Measurements from ENCODE around the gene INTS15. TPM values are rescaled to one million over a fixed set of nuclear protein-coding genes. Genes with fewer than 3 reads are reported as not detected.

INTS15 gene
- total RNA-seq, 2 donors from 2014 or later: 34.4 to 38.0 TPM

DNA sequence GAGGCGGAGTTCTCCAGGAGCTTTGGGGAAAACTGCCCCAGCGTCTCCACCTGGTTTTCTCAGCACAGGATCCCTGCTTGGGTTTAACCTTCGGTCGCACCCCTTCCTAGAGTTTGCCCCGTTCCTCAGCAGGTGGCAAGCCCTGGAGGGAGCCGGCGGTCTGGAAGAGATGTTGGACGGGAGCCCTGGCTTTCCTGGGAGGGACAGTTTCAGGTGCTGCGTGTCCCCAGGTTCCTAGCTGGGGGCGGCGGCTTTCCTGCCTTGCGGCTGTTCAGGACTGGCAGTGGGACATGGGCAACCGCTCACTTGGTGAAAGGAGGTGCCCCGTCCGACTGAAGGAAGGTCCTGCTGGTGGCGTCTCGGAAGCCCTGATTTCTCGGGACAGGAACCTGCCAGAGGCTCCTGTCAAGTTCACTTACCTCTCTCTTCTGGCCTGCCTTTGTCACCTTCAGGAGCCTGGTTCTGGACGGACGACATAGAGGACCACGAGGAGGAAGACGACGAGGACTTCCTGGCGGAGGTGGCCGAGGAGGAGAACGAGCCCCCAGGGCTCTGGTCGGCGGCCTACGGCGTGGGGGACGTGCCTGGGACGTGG is 62.1 kb downstream of the INTS15 start:
- Histone ChIP-seq H3K9ac (ENCODE audit: extremely low read depth, low read length, poor library complexity, severe bottlenecking) (no peak overlapping the region), H3K27ac (ENCODE audit: low read depth, low read length) (no peak overlapping the region), H3K9me3 (ENCODE audit: control insufficient read depth, low read length) (no peaks in the 10 kb centered on the region), H3K4me1 (ENCODE audit: control insufficient read depth, insufficient read depth, low read length) (no peaks in the 10 kb centered on the region), H3K27me3 (ENCODE audit: control insufficient read depth, insufficient read depth, low read length, poor library complexity, severe bottlenecking) (no peaks in the 10 kb centered on the region), H3K36me3 (ENCODE audit: control insufficient read depth, insufficient read depth, low read length) (peaks cover 15% of the 10 kb centered on the region), H3K4me3 (ENCODE audit: low read length) (no peak overlapping the region)
- peak; percentile 33 for DNase-seq
- peaks cover 33% of the 10 kb centered on the region for H3K36me3 Mint-ChIP-seq (ENCODE audit: low read depth)
- H3K4me1 Mint-ChIP-seq: no peaks in the 10 kb centered on the region
- no peak overlapping the region for H3K27ac Mint-ChIP-seq
- TF ChIP-seq, protein P1, sequence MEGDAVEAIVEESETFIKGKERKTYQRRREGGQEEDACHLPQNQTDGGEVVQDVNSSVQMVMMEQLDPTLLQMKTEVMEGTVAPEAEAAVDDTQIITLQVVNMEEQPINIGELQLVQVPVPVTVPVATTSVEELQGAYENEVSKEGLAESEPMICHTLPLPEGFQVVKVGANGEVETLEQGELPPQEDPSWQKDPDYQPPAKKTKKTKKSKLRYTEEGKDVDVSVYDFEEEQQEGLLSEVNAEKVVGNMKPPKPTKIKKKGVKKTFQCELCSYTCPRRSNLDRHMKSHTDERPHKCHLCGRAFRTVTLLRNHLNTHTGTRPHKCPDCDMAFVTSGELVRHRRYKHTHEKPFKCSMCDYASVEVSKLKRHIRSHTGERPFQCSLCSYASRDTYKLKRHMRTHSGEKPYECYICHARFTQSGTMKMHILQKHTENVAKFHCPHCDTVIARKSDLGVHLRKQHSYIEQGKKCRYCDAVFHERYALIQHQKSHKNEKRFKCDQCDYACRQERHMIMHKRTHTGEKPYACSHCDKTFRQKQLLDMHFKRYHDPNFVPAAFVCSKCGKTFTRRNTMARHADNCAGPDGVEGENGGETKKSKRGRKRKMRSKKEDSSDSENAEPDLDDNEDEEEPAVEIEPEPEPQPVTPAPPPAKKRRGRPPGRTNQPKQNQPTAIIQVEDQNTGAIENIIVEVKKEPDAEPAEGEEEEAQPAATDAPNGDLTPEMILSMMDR (conservative IDR thresholded peaks at IDR 0.05): no peak
- peaks cover 17% of the 10 kb centered on the region for H3K9me3 Mint-ChIP-seq
- 95 to 96% methylated on average over 30 to 32 of the region's 32 CpGs for WGBS, 2 experiments (ENCODE audit: insufficient coverage in 1 of 2, insufficient read length in 1 of 2)
- H3K27me3 Mint-ChIP-seq (ENCODE audit: insufficient read depth): no peaks in the 10 kb centered on the region
- no peak overlapping the region for H3K4me3 Mint-ChIP-seq

GRCh38 chr7:6652446-6653011 is 62.7 kb downstream of the INTS15 start:
- no peak overlapping the region for H3K27ac Mint-ChIP-seq
- Histone ChIP-seq H3K9me3 (ENCODE audit: control insufficient read depth, low read length) (no peaks in the 10 kb centered on the region), H3K9ac (ENCODE audit: extremely low read depth, low read length, poor library complexity, severe bottlenecking) (no peak overlapping the region), H3K4me3 (ENCODE audit: low read length) (no peak overlapping the region), H3K27me3 (ENCODE audit: control insufficient read depth, insufficient read depth, low read length, poor library complexity, severe bottlenecking) (no peaks in the 10 kb centered on the region), H3K36me3 (ENCODE audit: control insufficient read depth, insufficient read depth, low read length) (peaks cover 15% of the 10 kb centered on the region), H3K27ac (ENCODE audit: low read depth, low read length) (no peak overlapping the region), H3K4me1 (ENCODE audit: control insufficient read depth, insufficient read depth, low read length) (no peaks in the 10 kb centered on the region)
- H3K36me3 Mint-ChIP-seq (ENCODE audit: low read depth): peaks cover 33% of the 10 kb centered on the region
- H3K4me3 Mint-ChIP-seq: no peak overlapping the region
- H3K9me3 Mint-ChIP-seq: peaks cover 17% of the 10 kb centered on the region
- 96 to 97% methylated on average over 75 of the region's 75 CpGs for WGBS, 2 experiments (ENCODE audit: insufficient coverage in 1 of 2, insufficient read length in 1 of 2)
- H3K4me1 Mint-ChIP-seq: no peaks in the 10 kb centered on the region
- TF ChIP-seq, protein P1 (conservative IDR thresholded peaks at IDR 0.05): no peak
- no peaks in the 10 kb centered on the region for H3K27me3 Mint-ChIP-seq (ENCODE audit: insufficient read depth)
- DNase-seq: peak; percentile 25

DNA sequence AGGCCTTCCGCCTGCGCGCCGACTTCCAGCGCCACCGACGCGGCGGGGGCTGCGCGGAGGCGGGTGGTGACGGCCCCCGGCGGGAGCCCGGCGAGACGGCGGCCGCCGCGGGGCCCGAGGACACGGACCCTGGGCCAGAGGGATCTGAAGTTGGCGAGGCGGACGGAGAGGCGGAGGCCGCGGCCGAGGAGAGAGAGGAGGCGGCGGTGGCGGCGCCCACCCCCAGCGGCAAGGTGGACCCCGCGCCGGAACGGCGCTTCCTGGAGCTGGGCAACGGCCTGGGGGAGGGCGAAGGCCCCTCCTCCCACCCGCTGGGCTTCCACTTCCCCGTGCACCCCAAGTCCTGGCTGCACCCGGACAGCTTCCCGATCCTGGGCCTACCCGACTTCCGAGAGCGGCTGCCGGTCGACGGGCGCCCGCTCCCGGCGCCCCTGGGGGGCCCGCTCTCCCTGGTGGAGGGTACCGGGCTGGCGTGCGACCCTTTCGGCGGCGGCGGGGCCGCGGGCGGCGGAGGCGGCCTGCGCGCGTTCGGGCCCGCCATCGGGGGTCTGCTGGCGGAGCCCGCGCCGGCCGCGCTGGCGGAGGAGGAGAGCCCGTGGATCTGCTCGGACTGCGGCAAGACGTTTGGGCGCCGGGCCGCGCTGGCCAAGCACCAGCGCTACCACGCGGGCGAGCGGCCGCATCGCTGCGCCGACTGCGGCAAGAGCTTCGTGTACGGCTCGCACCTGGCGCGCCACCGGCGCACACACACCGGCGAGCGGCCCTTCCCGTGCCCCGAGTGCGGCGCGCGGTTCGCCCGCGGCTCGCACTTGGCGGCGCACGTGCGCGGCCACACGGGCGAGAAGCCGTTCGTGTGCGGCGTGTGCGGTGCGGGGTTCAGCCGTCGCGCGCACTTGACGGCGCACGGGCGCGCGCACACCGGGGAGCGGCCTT is 63.5 kb downstream of the INTS15 start:
- H3K9ac ChIP-seq (ENCODE audit: extremely low read depth, low read length, poor library complexity, severe bottlenecking): no peak overlapping the region
- no peak overlapping the region for H3K4me3 ChIP-seq (ENCODE audit: low read length)
- Mint-ChIP-seq H3K27ac (no peak overlapping the region), H3K36me3 (ENCODE audit: low read depth) (peaks cover 31% of the 10 kb centered on the region), H3K9me3 (peaks cover 17% of the 10 kb centered on the region), H3K4me3 (no peak overlapping the region), H3K4me1 (no peaks in the 10 kb centered on the region), H3K27me3 (ENCODE audit: insufficient read depth) (no peaks in the 10 kb centered on the region)
- H3K27ac ChIP-seq (ENCODE audit: low read depth, low read length): no peak overlapping the region
- TF ChIP-seq, protein P1 (conservative IDR thresholded peaks at IDR 0.05): no peak
- no peaks in the 10 kb centered on the region for H3K27me3 ChIP-seq (ENCODE audit: control insufficient read depth, insufficient read depth, low read length, poor library complexity, severe bottlenecking)
- H3K4me1 ChIP-seq (ENCODE audit: control insufficient read depth, insufficient read depth, low read length): no peaks in the 10 kb centered on the region
- no peaks in the 10 kb centered on the region for H3K9me3 ChIP-seq (ENCODE audit: control insufficient read depth, low read length)
- DNase-seq: no peak
- 96 to 97% methylated on average over 46 to 146 of the region's 146 CpGs for WGBS, 2 experiments (ENCODE audit: insufficient coverage in 1 of 2, insufficient read length in 1 of 2)
- H3K36me3 ChIP-seq (ENCODE audit: control insufficient read depth, insufficient read depth, low read length): peaks cover 11% of the 10 kb centered on the region
